Measurements from ENCODE around the gene PIK3C2G.

PIK3C2G gene

GRCh38 chr12:18281941-18282340, 20.6 kb downstream of the PIK3C2G start:
- no peak overlapping the region for H3K27ac ChIP-seq (replicated peaks)
- no peak overlapping the region for H3K4me3 ChIP-seq (replicated peaks; ENCODE audit: insufficient read depth, low read length)
- H3K27me3 ChIP-seq (ENCODE audit: insufficient read depth, poor library complexity, severe bottlenecking): no peaks in the 10 kb centered on the region
- TF ChIP-seq POLR2AphosphoS5 (IDR thresholded peaks at IDR 0.05; ENCODE audit: low read depth) (no peak), REST (IDR thresholded peaks at IDR 0.05; ENCODE audit: insufficient replicate concordance, low read depth) (no peak), SPI1 (IDR thresholded peaks at IDR 0.05; ENCODE audit: borderline replicate concordance, low read depth) (no peak), GABPA (IDR thresholded peaks at IDR 0.05; ENCODE audit: low read depth) (no peak), CTCF (IDR thresholded peaks at IDR 0.05; ENCODE audit: insufficient read depth, low read length) (no peak)
- no peak for DNase-seq (ENCODE audit: low read depth in 1 of 2, low spot score in 1 of 2)

GRCh38 chr12:18283831-18284230, 22.5 kb downstream of the PIK3C2G start:
- Histone ChIP-seq H3K27me3 (ENCODE audit: insufficient read depth, poor library complexity, severe bottlenecking) (no peaks in the 10 kb centered on the region), H3K4me3 (replicated peaks; ENCODE audit: insufficient read depth, low read length) (no peak overlapping the region), H3K27ac (replicated peaks) (no peak overlapping the region)
- no peak for TF ChIP-seq POLR2AphosphoS5 (IDR thresholded peaks at IDR 0.05; ENCODE audit: low read depth)
- TF ChIP-seq SPI1 (IDR thresholded peaks at IDR 0.05; ENCODE audit: borderline replicate concordance, low read depth): no peak
- TF ChIP-seq GABPA (IDR thresholded peaks at IDR 0.05; ENCODE audit: low read depth): no peak
- no peak for TF ChIP-seq REST (IDR thresholded peaks at IDR 0.05; ENCODE audit: insufficient replicate concordance, low read depth)
- TF ChIP-seq CTCF (IDR thresholded peaks at IDR 0.05; ENCODE audit: insufficient read depth, low read length): no peak
- DNase-seq (ENCODE audit: low read depth in 1 of 2, low spot score in 1 of 2): no peak

- DNase-seq (ENCODE audit: low read depth in 1 of 2, low spot score in 1 of 2): no peak
- Histone ChIP-seq H3K27me3 (ENCODE audit: insufficient read depth, poor library complexity, severe bottlenecking) (no peaks in the 10 kb centered on the region), H3K4me3 (replicated peaks; ENCODE audit: insufficient read depth, low read length) (no peak overlapping the region), H3K27ac (replicated peaks) (no peak overlapping the region)
- TF ChIP-seq SPI1 (IDR thresholded peaks at IDR 0.05; ENCODE audit: borderline replicate concordance, low read depth) (no peak), REST (IDR thresholded peaks at IDR 0.05; ENCODE audit: insufficient replicate concordance, low read depth) (no peak), CTCF (IDR thresholded peaks at IDR 0.05; ENCODE audit: insufficient read depth, low read length) (no peak), POLR2AphosphoS5 (IDR thresholded peaks at IDR 0.05; ENCODE audit: low read depth) (no peak), GABPA (IDR thresholded peaks at IDR 0.05; ENCODE audit: low read depth) (no peak)
Observed at GRCh38 chr12:18284386-18284785, 23.1 kb downstream of the PIK3C2G start.

All from HL-60 (cell line).